ENCODE measurements around the gene ZC3H12C.

The ZC3H12C gene

DNA sequence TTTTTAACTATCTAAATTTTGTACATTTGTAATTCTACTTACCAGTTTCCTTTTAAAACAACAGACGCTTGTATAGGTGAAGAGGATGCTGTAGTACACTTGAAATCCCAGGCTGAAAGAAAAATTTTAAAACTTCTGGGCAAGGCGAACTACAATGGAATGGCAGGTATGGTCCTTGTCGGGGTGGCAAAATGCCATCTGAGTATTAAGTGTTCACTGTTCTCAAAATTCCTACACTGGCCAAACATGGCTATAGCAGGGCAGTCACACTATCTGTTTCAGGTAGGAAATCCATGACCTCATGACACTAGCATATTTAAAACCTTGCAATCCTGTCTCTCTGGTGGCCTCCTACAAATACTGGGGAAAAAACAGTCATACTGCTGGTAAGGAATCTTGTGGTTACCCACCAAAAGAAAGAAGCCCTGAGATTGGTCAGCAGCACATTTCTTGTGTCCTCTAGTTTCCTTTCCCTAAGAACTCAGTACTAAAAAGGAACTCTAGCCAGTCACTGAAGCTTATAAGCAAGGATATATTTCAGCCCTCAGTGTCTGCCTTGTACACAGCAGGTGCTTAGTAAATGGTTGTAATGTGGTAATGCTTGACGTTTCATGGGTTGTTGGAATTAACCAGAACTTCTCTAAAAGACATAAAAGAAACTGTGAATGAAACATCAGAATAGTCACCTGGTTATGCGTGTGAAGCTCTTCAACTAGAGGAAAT lies 5.2 kb upstream of the ZC3H12C start:
- Histone ChIP-seq H3K4me3 (ENCODE audit: insufficient read depth, low read depth, low read length, poor library complexity, severe bottlenecking) (no peak overlapping the region), H3K4me1 (ENCODE audit: control insufficient read depth, insufficient read depth, low read length, poor library complexity, severe bottlenecking) (no peaks in the 10 kb centered on the region), H3K27ac (ENCODE audit: insufficient read depth, low read length, poor library complexity, severe bottlenecking) (no peak overlapping the region), H3K27me3 (replicated peaks; ENCODE audit: control insufficient read depth, insufficient read depth, low read length, poor library complexity, severe bottlenecking) (peaks cover 3% of the 10 kb centered on the region), H3K36me3 (ENCODE audit: control insufficient read depth, insufficient read depth, low read length) (no peaks in the 10 kb centered on the region), H3K9me3 (ENCODE audit: control insufficient read depth, low read length) (no peaks in the 10 kb centered on the region)
- DNase-seq, result no peak

DNA sequence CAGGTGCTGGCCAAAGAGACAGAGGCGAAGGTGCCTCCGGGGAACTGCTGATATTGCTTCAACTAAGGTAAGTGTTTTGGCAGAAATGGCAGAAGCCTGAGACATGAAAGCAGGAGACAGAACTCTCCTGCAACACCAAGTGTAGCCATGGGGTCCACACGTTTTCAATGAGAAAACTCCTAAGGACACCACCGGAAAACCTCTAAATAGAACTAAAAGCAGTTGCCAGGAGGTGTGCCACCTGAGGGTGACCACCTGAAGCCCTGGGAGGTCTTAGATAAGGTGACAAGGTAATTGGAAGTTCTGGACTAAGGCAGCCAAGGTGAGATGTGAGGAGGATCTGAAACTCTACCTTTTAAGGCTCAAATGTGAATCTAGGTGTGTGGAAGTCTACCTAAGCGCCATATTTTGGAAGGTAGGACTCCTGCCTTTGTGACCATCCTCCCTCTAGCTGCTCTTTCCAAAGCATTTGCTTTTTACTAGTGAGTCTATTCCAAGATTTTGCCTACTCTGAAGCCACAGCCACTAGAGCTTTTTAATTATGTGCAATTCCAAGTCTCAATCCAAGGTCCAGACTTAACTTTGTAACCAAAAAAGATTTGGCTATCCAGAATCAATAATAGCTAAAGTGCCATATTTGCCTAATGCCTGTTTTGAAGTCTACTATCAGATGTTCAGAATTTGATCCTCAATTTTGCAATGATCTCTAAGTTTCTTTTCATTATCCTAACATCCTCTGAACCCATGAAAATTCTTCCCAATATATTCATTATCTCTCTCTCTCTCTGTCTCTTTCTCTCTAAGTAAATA lies 4.5 kb upstream of the ZC3H12C start:
- no peak overlapping the region for H3K4me3 ChIP-seq (ENCODE audit: insufficient read depth, low read depth, low read length, poor library complexity, severe bottlenecking)
- no peaks in the 10 kb centered on the region for H3K36me3 ChIP-seq (ENCODE audit: control insufficient read depth, insufficient read depth, low read length)

GRCh38 chr11:110089617-110090282 lies 3.4 kb upstream of the ZC3H12C start:
- no peak overlapping the region for H3K27ac ChIP-seq (ENCODE audit: insufficient read depth, low read length, poor library complexity, severe bottlenecking)
- no peak overlapping the region for H3K4me3 ChIP-seq (ENCODE audit: insufficient read depth, low read depth, low read length, poor library complexity, severe bottlenecking)
- H3K27me3 ChIP-seq (replicated peaks; ENCODE audit: control insufficient read depth, insufficient read depth, low read length, poor library complexity, severe bottlenecking), result peaks cover 10% of the 10 kb centered on the region
- no peaks in the 10 kb centered on the region for H3K9me3 ChIP-seq (ENCODE audit: control insufficient read depth, low read length)
- H3K36me3 ChIP-seq (ENCODE audit: control insufficient read depth, insufficient read depth, low read length), result no peaks in the 10 kb centered on the region
- no peaks in the 10 kb centered on the region for H3K4me1 ChIP-seq (ENCODE audit: control insufficient read depth, insufficient read depth, low read length, poor library complexity, severe bottlenecking)
- no peak for DNase-seq

More for the DNA sequence above, 4.5 kb upstream of the ZC3H12C start:
- Histone ChIP-seq H3K4me1 (ENCODE audit: control insufficient read depth, insufficient read depth, low read length, poor library complexity, severe bottlenecking) (no peaks in the 10 kb centered on the region), H3K27ac (ENCODE audit: insufficient read depth, low read length, poor library complexity, severe bottlenecking) (no peak overlapping the region), H3K9me3 (ENCODE audit: control insufficient read depth, low read length) (no peaks in the 10 kb centered on the region), H3K27me3 (replicated peaks; ENCODE audit: control insufficient read depth, insufficient read depth, low read length, poor library complexity, severe bottlenecking) (peaks cover 6% of the 10 kb centered on the region)
- no peak for DNase-seq

DNA sequence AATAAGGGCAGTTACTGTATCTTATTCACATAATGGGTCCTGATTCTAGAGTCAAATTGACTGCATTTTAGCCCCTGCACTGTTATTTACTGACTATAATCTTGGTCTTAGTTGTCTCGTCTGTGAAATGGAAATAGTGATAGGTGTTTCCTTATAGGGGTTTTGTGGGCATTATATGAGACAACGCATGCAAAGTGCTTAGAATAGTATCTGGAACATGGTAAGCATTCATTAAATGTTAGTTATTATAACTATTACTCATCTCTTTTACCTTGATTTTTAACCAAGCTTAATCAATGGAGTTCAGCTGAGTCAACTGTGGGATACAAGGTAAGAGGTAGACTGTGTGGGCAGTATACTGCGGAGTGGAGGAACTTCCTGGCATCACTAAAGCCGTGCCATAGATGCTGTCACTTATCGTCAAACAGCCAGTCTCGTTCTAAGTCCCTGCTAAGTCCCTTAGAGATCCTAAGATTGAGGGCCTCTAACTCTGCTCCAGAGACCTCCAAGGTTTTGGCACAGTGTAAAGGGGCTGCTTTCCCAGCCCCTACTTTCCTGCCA lies 2.6 kb upstream of the ZC3H12C start:
- H3K4me3 ChIP-seq (ENCODE audit: insufficient read depth, low read depth, low read length, poor library complexity, severe bottlenecking), result no peak overlapping the region
- H3K27me3 ChIP-seq (replicated peaks; ENCODE audit: control insufficient read depth, insufficient read depth, low read length, poor library complexity, severe bottlenecking), result peaks cover 10% of the 10 kb centered on the region
- no peaks in the 10 kb centered on the region for H3K36me3 ChIP-seq (ENCODE audit: control insufficient read depth, insufficient read depth, low read length)
- no peak for DNase-seq
- no peak overlapping the region for H3K27ac ChIP-seq (ENCODE audit: insufficient read depth, low read length, poor library complexity, severe bottlenecking)
- H3K9me3 ChIP-seq (ENCODE audit: control insufficient read depth, low read length), result no peaks in the 10 kb centered on the region
- H3K4me1 ChIP-seq (ENCODE audit: control insufficient read depth, insufficient read depth, low read length, poor library complexity, severe bottlenecking), result no peaks in the 10 kb centered on the region

- no peak overlapping the region for H3K27ac ChIP-seq (ENCODE audit: insufficient read depth, low read length, poor library complexity, severe bottlenecking)
- no peaks in the 10 kb centered on the region for H3K9me3 ChIP-seq (ENCODE audit: control insufficient read depth, low read length)
- no peaks in the 10 kb centered on the region for H3K36me3 ChIP-seq (ENCODE audit: control insufficient read depth, insufficient read depth, low read length)
- DNase-seq, result no peak
- H3K4me3 ChIP-seq (ENCODE audit: insufficient read depth, low read depth, low read length, poor library complexity, severe bottlenecking), result no peak overlapping the region
- H3K4me1 ChIP-seq (ENCODE audit: control insufficient read depth, insufficient read depth, low read length, poor library complexity, severe bottlenecking), result no peaks in the 10 kb centered on the region
- peaks cover 10% of the 10 kb centered on the region for H3K27me3 ChIP-seq (replicated peaks; ENCODE audit: control insufficient read depth, insufficient read depth, low read length, poor library complexity, severe bottlenecking)
These were observed 1.1 kb upstream of the ZC3H12C start for GRCh38 chr11:110092111-110092514.

GRCh38 chr11:110093407-110094297 lies 460 bp downstream of the ZC3H12C start:
- Histone ChIP-seq H3K36me3 (ENCODE audit: control insufficient read depth, insufficient read depth, low read length) (no peaks in the 10 kb centered on the region), H3K4me1 (ENCODE audit: control insufficient read depth, insufficient read depth, low read length, poor library complexity, severe bottlenecking) (no peaks in the 10 kb centered on the region), H3K27me3 (replicated peaks; ENCODE audit: control insufficient read depth, insufficient read depth, low read length, poor library complexity, severe bottlenecking) (peaks cover 10% of the 10 kb centered on the region), H3K4me3 (ENCODE audit: insufficient read depth, low read depth, low read length, poor library complexity, severe bottlenecking) (peak overlapping the region; percentile 22), H3K27ac (ENCODE audit: insufficient read depth, low read length, poor library complexity, severe bottlenecking) (no peak overlapping the region), H3K9me3 (ENCODE audit: control insufficient read depth, low read length) (no peaks in the 10 kb centered on the region)
- DNase-seq, result no peak

- no peaks in the 10 kb centered on the region for H3K9me3 ChIP-seq (ENCODE audit: control insufficient read depth, low read length)
- H3K27me3 ChIP-seq (replicated peaks; ENCODE audit: control insufficient read depth, insufficient read depth, low read length, poor library complexity, severe bottlenecking), result peaks cover 10% of the 10 kb centered on the region
- H3K4me3 ChIP-seq (ENCODE audit: insufficient read depth, low read depth, low read length, poor library complexity, severe bottlenecking), result no peak overlapping the region
- no peak for DNase-seq
- H3K27ac ChIP-seq (ENCODE audit: insufficient read depth, low read length, poor library complexity, severe bottlenecking), result no peak overlapping the region
- no peaks in the 10 kb centered on the region for H3K36me3 ChIP-seq (ENCODE audit: control insufficient read depth, insufficient read depth, low read length)
- no peaks in the 10 kb centered on the region for H3K4me1 ChIP-seq (ENCODE audit: control insufficient read depth, insufficient read depth, low read length, poor library complexity, severe bottlenecking)
These were observed 1.4 kb downstream of the ZC3H12C start for GRCh38 chr11:110094298-110095285.

DNA sequence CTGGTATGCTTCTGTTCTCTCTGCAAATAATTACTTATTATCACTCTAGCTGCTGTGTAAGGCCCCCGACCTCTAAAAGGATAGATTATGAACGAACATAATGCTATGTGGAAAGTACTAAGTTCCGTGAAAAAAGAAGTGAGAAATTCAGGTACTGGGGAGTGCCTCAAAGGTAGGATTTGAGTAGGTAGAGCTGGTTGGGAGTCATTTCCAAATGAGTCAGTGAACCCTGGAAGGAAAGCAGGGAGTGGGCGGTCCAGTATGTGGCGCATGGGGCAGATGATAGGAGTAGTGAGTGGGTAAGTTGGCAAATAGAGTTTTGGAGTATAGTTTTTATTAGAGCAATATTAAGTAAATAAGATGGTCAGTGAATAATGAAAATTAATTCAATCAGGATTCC lies 2.4 kb downstream of the ZC3H12C start:
- Histone ChIP-seq H3K27me3 (replicated peaks; ENCODE audit: control insufficient read depth, insufficient read depth, low read length, poor library complexity, severe bottlenecking) (peaks cover 10% of the 10 kb centered on the region), H3K4me3 (ENCODE audit: insufficient read depth, low read depth, low read length, poor library complexity, severe bottlenecking) (no peak overlapping the region), H3K4me1 (ENCODE audit: control insufficient read depth, insufficient read depth, low read length, poor library complexity, severe bottlenecking) (no peaks in the 10 kb centered on the region), H3K36me3 (ENCODE audit: control insufficient read depth, insufficient read depth, low read length) (no peaks in the 10 kb centered on the region), H3K9me3 (ENCODE audit: control insufficient read depth, low read length) (no peaks in the 10 kb centered on the region), H3K27ac (ENCODE audit: insufficient read depth, low read length, poor library complexity, severe bottlenecking) (no peak overlapping the region)
- no peak for DNase-seq

Data from effector memory CD4-positive, alpha-beta T cell (primary cell).